NCI-H2171 treated with DMSO at 0.1 percent for 48 hours (cell line): ENCODE measurements around the gene NAV2.

Source experiments
- DNase-seq: peaks from one replicate; lab custom pipeline; 2025; lab: John Stamatoyannopoulos, UW

The NAV2 gene

DNA sequence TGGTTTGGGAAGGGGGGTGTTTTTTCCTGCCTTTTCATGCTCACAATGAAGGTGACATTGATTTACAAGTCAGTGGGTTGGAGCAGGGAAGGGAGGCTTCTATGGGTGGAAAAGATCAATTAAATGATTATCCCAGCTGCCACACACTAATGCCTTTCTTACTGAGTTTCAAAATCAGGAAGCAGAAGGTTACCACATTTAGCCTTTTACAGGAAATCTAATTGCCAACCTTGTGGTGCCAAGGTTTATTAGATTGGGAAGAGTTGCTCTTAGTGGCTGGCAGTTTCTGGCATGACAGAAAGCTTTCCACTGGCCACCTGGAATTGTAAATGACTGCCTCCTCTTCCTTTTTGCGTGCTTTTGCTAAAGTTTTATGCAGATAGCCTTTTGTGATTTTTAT lies 98.7 kb downstream of the NAV2 start:
- peak; percentile 66 for DNase-seq

- DNase-seq = no peak
Measured at GRCh38 chr11:19812096-19812495, 99.5 kb downstream of the NAV2 start.

DNA sequence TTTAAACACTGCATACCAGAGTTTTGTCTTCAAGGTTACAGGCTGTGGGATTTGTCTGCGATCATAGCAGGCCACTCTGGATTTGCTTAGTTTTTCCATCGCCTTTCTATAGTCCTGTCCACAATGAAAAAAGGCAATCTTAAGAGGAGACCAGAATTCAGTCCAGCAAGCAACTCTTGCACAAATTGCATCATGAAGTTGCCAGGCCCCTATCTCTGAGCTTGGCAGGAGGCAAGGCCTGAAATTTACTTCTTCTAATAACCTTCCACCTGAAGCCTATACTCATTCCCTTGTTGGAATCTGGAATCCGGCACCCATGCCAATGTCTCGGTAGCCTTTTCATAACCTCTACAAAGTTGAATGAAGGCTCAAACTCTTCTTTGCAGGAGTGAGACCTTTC lies 100.1 kb downstream of the NAV2 start:
- DNase-seq = no peak

- DNase-seq = no peak
Measured at GRCh38 chr11:19813158-19813879, 100.7 kb downstream of the NAV2 start.

DNA sequence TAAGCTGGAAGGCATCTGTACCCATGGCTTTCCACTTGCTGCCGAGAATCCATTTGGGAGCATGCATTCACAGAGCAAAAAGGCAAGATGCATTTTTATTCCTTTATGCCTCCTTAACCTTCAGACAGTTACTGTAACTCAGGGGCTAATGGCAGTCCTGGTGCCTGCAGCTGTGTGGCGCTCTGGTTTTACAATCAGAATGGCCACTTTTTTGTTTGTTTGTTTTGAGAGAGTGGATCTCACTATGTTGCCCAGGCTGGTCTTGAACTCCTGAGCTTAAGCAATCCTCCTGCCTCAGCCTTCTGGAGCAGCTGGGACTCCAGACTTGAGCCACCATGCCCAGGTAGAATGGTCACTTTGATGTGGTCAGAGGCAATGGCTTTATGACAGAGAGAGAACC lies 101.8 kb downstream of the NAV2 start:
- no peak for DNase-seq

GRCh38 chr11:19816040-19816439 lies 103.4 kb downstream of the NAV2 start:
- no peak for DNase-seq

- DNase-seq = peak; percentile 90
Measured at GRCh38 chr11:19816817-19817216, 104.2 kb downstream of the NAV2 start.

DNA sequence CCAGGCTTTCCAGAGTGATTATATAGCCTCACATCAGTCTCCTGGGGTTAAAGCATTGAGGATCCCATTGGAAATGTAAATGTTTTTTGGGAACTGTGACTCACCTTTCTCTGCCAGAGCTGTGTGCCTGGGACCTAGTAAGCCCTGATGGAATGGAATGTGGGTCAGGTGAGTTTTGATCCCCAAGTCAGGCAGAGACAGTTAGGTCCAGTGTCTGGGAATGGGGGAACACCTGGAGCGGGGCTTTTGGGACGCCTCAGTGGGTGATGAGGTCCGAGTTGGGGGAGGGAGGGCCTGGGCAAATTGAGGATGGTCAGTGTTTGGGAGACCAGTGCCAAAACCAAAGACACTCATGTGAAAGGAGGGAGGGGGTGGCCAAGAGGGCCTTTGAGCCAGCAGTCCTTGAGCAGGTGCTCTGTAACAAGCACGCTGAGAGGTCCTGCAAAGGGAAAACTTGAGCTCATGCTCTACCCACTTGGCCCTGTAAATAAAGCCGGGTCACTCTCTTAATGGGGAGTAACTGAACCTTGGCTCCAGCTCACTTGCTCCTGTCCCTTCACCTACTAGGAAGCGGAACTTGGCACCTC lies 104.7 kb downstream of the NAV2 start:
- DNase-seq = no peak

DNA sequence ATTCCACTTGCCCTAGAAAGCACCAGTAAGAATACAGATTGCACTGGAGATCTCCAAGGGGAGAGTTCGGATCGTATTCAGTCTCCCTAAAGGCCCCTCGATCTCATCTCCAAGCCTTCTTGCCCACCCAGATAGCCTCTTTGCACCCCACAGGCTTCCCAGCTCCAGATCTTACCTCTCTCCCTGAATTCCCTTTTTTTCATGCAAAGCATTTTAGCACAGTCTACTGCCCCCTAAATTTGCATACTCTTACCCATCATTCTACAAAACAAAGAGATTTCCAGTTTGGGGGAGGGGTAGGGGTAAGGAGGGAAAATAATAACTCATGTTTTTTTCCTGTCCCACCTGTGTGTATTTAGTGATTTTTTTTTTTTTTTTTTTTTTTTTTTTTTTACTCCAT lies 105.2 kb downstream of the NAV2 start:
- peak; percentile 39 for DNase-seq

- peak; percentile 13 for DNase-seq
Measured at GRCh38 chr11:19818619-19819018, 106.0 kb downstream of the NAV2 start.

DNA sequence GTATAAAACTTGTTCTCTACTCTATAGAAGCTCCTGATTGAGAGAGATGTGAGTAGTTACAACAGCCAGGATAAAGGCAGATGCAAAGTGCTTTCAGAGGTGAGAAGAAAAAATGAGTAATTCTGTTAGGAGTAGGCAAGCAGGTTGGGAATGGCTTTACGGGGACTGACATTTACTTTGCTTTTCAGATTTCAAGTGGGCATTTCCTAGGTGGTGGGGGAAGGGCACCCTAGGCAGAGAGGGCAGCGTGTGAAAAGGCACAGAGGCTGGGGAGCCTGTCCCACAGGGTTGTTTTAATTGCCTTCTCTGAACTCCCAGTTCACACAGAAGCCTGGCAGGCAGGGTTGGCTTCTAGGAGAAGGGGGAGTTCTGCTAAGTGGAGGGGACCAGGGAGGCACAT lies 106.5 kb downstream of the NAV2 start:
- no peak for DNase-seq

GRCh38 chr11:19820100-19820499 lies 107.5 kb downstream of the NAV2 start:
- no peak for DNase-seq

- no peak for DNase-seq
Measured at GRCh38 chr11:19821412-19821875, 108.8 kb downstream of the NAV2 start.

DNA sequence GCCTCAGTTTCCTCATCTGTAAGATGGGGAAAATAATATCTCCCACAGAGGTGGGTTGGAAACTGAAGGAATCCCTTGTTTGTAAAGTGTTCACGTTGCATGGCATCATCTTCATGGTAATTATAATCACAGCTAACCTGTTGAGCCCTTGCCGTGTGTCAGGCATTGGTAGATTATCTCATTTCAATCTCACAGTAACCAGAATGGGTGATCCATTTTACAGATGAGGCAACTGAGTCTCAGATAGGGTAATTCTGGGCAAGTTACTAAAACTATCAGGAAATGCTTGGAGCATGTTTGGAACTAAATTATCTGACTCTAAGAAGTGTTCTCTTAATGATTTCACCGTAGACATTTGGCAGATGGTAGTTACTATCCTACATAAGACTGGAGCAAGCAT lies 109.4 kb downstream of the NAV2 start:
- DNase-seq = no peak

GRCh38 chr11:19822531-19822930 lies 109.9 kb downstream of the NAV2 start:
- peak; percentile 49 for DNase-seq

- no peak for DNase-seq
Measured at GRCh38 chr11:19826606-19827005, 114.0 kb downstream of the NAV2 start.

GRCh38 chr11:19827399-19828135 lies 114.9 kb downstream of the NAV2 start:
- peak; percentile 72 for DNase-seq

DNA sequence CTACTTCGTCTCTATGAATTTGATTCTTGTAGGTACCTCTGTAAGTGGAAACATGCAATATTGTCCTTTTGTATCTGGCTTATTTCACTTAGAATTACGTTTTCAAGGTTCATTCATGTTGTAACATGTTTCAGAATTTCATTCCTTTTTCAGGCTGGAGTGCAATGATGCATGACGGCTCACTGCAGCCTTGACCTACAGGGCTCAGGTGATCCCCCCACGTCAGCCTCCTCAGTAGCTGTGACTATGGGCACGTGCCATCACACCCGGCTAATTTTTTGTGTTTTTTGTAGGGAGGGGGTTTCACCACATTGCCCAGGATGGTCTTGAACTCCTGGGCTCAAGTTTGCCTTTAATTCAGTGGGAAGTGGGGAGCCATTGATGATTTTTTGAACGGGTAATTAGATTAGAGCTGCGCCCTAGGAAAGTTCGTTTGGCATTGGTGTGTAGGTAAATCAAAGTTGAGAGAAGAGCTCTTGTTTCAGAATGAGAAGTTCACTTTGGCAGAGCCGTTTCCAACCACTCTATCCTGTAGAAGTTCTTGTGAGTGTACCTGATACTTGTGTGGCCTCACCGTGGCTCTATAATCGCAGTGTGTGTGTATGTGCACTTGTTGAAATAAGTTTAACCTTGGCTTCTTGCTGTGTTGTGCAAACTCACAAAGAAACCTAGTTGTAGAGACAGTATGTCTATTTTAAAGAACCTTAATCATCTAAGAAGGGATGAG lies 115.9 kb downstream of the NAV2 start:
- DNase-seq = no peak

GRCh38 chr11:19829109-19829837 lies 116.6 kb downstream of the NAV2 start:
- DNase-seq = no peak

GRCh38 chr11:19832086-19832750 lies 119.6 kb downstream of the NAV2 start:
- DNase-seq = peak; percentile 69

GRCh38 chr11:19832901-19833300 lies 120.3 kb downstream of the NAV2 start:
- DNase-seq = no peak
